ENCODE measurements around the gene PLCL2.

PLCL2 gene

DNA sequence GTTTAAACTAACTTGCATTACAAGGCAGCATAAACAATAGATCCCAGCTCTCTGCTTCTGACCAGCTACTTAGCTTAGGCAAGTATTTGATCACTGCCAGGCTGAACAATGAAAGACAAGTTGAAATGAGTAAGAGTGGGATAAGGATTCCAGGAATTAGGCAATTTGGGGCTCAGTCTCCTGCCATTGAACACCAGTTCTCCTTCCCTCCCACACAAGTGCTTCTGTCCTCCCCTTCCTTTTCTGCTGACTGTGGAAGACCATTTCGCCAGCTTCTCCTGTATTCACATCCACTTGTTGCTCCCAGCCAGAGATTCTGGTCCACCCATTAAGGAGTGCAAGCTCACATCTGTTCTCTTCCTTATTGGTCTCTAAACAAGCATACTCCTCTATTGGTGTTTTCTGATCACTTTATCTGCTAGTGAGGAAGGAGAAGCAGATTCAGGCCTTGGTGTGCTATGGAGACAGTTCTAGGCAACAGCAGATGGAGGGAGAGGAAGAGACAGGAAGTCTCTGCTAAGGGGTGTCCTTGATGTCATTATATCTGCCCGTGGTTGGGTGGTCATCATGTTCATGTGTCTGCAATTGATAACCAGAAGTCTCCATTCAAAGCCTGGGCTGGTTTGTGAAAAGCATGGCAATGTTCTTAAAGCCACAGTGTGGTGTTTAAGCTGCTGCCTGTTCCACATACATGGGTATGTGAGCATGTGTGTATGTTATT, 121.5 kb downstream of the PLCL2 start:
- no peak overlapping the region for H3K4me3 ChIP-seq (ENCODE audit: low read depth, low read length)
- TF ChIP-seq, protein P1, sequence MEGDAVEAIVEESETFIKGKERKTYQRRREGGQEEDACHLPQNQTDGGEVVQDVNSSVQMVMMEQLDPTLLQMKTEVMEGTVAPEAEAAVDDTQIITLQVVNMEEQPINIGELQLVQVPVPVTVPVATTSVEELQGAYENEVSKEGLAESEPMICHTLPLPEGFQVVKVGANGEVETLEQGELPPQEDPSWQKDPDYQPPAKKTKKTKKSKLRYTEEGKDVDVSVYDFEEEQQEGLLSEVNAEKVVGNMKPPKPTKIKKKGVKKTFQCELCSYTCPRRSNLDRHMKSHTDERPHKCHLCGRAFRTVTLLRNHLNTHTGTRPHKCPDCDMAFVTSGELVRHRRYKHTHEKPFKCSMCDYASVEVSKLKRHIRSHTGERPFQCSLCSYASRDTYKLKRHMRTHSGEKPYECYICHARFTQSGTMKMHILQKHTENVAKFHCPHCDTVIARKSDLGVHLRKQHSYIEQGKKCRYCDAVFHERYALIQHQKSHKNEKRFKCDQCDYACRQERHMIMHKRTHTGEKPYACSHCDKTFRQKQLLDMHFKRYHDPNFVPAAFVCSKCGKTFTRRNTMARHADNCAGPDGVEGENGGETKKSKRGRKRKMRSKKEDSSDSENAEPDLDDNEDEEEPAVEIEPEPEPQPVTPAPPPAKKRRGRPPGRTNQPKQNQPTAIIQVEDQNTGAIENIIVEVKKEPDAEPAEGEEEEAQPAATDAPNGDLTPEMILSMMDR (IDR thresholded peaks at IDR 0.05; ENCODE audit: low read depth, low read length, missing control alignments) = no peak
- DNase-seq (ENCODE audit: low read depth) = no peak
- in situ Hi-C loops (cut with HindIII; ENCODE audit: low sequenced_read_pairs) = no loop called here

DNA sequence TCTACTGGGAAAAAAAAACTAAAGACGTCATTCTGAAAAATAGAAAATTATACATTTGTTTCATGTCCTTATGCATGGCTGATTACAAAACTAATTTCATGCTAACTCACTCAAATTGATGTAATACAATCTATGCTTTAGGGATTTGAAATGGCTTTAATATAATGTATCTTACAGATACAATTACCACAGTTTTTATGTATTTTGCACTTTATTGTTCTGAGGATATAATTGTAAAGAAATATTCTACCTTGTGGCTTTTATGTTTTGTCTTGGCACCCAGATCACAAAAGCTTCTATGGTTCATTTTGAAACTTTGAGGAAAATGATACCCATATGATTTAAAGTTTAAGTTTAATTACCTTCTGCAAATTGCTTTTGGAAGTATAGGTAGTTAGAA, 122.5 kb downstream of the PLCL2 start:
- H3K4me3 ChIP-seq (ENCODE audit: low read depth, low read length) = no peak overlapping the region
- TF ChIP-seq, protein P1 (IDR thresholded peaks at IDR 0.05; ENCODE audit: low read depth, low read length, missing control alignments) = no peak
- no peak for DNase-seq (ENCODE audit: low read depth)
- in situ Hi-C loops (cut with HindIII; ENCODE audit: low sequenced_read_pairs) = no loop called here

DNA sequence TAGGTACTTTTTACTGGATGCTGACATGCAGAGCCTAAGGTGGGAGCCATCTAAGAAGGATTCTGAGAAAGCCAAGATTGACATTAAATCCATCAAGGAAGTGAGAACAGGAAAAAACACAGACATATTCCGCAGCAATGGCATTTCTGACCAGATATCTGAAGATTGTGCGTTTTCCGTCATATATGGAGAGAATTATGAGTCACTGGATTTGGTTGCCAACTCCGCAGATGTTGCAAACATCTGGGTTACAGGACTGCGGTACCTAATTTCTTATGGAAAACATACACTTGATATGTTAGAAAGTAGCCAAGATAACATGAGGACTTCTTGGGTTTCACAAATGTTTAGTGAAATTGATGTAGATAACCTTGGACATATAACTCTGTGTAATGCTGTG, 125.1 kb downstream of the PLCL2 start:
- no peak for DNase-seq (ENCODE audit: low read depth)
- H3K4me3 ChIP-seq (ENCODE audit: low read depth, low read length) = no peak overlapping the region
- in situ Hi-C loops (cut with HindIII; ENCODE audit: low sequenced_read_pairs) = no loop called here
- TF ChIP-seq, protein P1 (IDR thresholded peaks at IDR 0.05; ENCODE audit: low read depth, low read length, missing control alignments) = no peak

DNA sequence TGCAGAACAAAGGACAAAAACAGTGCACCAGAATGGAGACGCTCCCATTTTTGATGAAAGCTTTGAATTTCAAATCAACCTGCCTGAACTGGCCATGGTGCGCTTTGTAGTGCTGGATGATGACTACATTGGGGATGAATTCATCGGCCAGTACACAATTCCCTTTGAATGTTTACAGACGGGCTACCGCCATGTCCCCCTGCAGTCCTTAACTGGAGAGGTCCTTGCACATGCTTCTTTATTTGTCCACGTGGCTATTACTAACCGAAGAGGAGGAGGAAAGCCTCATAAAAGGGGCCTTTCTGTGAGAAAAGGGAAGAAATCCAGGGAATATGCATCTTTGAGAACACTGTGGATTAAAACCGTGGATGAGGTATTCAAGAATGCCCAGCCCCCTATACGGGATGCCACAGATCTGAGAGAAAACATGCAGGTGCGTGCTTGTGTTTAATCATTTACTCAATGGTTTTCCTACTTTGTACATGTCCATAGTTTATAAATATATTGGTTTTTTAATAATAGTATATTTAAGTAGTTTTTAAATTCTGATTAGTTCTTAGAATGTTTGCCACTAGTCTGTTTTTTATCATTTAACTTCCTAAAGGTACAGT, 127.1 kb downstream of the PLCL2 start:
- in situ Hi-C loops (cut with HindIII; ENCODE audit: low sequenced_read_pairs) = no loop called here
- H3K4me3 ChIP-seq (ENCODE audit: low read depth, low read length) = no peak overlapping the region
- no peak for DNase-seq (ENCODE audit: low read depth)
- TF ChIP-seq, protein P1 (IDR thresholded peaks at IDR 0.05; ENCODE audit: low read depth, low read length, missing control alignments) = no peak

DNA sequence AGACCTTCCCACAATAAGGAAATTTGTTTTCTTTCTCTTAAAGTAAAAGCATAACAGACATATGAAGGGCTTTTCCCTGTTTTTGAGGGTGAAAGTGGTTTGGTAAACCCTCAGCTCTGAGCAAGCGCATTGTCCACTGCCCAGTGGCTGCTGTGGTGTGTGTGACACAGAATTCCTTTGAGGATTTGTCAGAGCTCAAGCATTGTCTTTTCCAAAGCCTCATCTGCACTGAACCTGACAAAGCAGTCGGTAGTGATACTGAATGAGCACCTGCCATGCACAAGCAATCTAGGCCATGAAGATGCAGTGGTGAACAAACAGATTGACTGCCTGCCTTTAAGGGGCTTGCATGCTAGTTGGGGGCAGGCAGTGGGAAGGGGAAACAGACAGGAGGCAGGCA, 128.3 kb downstream of the PLCL2 start:
- DNase-seq (ENCODE audit: low read depth) = no peak
- no peak overlapping the region for H3K4me3 ChIP-seq (ENCODE audit: low read depth, low read length)
- TF ChIP-seq, protein P1 (IDR thresholded peaks at IDR 0.05; ENCODE audit: low read depth, low read length, missing control alignments) = no peak
- in situ Hi-C loops (cut with HindIII; ENCODE audit: low sequenced_read_pairs) = no loop called here

DNA sequence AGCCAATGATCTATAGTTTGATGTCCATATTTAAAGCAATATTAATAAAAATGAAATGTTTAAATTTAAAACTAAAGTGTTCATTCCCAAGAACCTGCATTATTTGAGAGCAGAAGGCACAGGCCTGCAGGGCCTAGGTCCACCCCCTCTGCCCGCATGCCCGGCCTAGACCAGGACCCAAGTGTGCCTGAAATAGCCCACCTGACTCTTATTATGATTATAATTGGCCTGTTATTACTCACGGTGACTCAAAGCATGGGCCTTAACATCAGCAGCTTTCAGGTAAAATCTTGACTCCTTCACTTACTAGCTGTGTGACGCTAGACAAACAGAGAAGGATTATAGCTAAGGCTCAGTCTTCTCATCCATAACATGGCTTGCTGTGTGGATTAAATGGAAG, 128.8 kb downstream of the PLCL2 start:
- in situ Hi-C loops (cut with HindIII; ENCODE audit: low sequenced_read_pairs) = no loop called here
- no peak for DNase-seq (ENCODE audit: low read depth)

More for the DNA sequence above, 128.8 kb downstream of the PLCL2 start:
- H3K4me3 ChIP-seq (ENCODE audit: low read depth, low read length) = no peak overlapping the region
- TF ChIP-seq, protein P1 (IDR thresholded peaks at IDR 0.05; ENCODE audit: low read depth, low read length, missing control alignments) = no peak
